EH (cell line): Measurements from ENCODE around the gene PDILT.
"Not testable (repeated sequence)": the region's sequence is repeated elsewhere in the genome, so short reads cannot be mapped to it uniquely, and the experiment has no call there.

Experiments
- DNase-seq: peaks from one replicate; pipeline ENCODE4 v3.0.0-alpha.2; 2015; ENCODE audit warnings: low read depth

PDILT gene

GRCh38 chr16:20404637-20405036 is at the start of gene PDILT:
Gene PDILT, minus strand, starts transcription at chr16:20404737. Its CDS starts 5,437 bp downstream, at chr16:20399300.
- DNase-seq = no peak

- DNase-seq = not testable (repeated sequence)
These were observed 49.1 kb upstream of the PDILT start for GRCh38 chr16:20453633-20454032.

DNA sequence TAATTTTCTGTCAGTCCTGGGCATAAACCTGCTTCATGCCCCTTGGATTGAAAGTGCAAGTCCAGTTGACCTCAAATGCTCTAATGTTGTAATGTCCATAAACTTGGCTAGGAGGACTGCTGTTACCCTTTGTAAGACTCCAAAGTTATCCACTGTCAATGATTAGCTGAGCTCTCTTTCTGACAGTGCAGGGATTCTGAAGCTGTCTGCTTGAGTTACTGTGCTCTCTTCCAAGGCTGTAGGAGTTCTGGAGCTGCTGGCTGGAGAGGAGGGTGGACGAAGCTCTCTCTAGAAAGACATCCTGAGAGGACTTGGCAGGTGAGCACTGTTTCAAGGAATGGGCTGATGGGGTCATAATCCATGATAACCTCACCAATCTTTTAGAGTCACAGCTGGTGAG is 46.8 kb upstream of the PDILT start, which contains the start of gene ACSM2A:
Gene ACSM2A (plus strand): TSS at position 158 of the 400 bp plus-strand sequence. CDS start 8,594 bp downstream, outside the sequence.
- DNase-seq = not testable (repeated sequence)

DNA sequence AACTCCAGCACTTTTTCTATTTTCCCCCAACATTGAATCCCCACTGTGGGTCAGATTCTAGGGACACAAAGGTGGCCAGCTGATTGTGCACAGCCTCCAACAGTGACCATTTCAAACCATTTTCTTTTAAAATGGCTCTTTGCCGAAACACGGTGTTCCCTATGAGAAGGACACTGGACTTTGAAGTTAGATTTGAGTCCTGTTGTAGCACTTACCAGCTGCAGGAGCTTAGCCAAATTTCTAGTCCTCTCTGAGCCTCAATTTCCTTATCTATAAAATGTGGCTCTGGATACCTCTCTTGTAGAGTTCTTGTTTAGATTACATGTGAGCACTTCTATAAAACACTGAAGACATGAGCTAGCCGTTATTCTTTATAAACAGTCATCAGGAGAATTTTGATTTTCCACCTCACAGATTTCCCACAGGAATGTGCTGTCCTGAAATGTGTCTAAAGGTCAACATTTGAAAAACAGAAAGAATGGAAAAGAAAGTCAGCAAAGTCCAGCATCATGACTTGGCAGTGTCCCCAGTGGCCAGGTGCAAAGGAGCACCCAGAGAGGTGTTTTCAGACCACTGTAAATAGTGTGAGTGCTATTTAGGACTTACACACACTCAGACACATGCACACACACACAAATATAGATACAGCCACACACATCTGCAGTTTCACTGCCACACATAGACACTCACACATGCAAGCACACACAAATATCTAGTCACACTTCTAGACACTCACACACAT is 42.3 kb upstream of the PDILT start:
- DNase-seq = not testable (repeated sequence)

DNA sequence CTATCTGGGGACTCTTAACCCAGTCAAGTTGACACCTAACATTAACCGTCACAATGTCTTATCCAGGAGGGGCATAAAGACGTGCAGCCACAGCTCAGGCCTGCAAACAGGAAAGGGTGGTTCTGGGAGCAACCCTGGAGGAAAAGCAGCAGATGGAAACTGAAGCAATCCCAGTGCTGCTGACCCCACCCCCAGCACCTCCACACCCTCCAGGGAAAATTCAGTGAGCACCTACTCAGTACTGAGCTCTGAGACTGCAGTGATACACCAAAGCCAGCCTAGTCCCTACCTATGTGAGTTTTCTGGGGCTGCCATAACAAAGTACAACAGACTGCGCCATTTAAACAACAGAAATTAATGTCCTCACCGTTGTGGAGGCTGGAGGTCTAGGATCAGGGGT is 37.3 kb upstream of the PDILT start:
- DNase-seq = not testable (repeated sequence)

DNA sequence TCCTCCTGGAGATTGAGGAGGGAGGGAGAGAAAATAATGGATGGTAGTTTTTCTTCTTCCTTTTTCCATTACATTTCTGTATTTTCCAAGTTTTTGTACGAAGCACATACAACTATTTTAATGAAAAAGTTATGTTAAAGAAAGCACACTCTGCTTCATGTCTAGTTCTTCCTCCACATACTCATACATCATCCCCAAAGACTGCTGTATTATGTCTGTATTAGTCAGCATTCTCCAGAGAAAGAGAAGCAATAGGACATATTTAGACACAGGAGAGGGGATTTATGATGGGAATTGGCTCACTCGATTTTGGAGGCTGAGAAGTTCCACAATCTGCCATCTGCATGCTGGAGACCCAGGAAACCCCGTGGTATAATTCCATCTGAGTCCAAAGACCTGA is 36.7 kb upstream of the PDILT start:
- DNase-seq = peak; percentile 17

DNA sequence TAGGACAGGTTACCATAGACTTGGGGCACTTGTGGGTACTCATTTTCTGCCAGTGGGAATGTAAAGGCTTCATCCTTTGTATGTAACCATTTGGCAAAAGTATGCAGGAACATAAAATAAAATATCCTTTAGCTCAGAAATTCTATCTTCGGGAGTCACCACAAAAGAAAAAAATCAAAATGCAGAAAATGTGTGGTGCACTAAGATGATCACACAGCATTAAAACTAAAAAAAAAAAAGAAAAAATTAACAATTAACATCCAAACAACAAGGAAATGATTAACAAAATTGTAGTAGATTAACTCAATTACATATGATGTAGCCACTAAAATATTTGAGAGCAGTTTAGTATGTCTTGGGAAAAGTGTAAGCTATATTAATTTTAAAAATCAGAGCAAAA is 36.2 kb upstream of the PDILT start:
- not testable (repeated sequence) for DNase-seq

GRCh38 chr16:20439820-20440231 is 35.3 kb upstream of the PDILT start:
- DNase-seq = not testable (repeated sequence)

DNA sequence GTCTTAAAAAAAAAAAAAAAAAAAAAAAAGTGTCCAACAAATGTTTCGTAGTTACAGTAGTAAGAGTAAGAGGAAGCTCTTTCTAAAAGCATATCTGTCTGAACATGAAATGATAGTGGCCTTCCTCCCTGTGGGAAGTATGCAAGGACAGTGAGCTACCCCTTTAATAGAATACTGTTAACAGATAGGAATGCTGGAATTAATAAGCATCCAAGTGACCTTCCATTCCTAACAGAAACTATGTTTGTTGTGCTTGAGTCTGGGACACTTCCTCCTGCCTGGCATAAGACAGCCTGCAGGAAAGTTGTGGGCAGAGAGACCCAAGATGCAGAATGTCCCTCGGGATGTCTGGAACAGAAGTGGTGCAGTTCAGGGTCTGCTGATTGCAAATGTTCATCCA is 34.4 kb upstream of the PDILT start:
- DNase-seq = not testable (repeated sequence)

DNA sequence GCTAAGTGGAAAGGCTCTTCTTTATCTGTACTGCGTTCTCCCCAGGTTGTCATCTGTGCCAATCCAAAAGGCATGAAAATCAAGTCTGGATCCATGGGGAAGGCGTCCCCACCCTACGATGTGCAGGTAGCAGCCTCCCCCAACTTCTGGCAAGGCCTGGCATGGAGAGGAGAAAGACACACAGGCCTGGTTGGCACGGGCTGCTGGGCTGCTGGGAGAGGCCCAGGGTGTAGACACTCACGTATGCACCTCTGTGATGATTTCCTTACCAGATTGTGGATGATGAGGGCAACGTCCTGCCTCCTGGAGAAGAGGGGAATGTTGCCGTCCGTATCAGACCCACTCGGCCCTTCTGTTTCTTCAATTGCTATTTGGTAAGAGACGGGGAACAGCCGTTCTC is 26.4 kb upstream of the PDILT start:
- DNase-seq = no peak

DNA sequence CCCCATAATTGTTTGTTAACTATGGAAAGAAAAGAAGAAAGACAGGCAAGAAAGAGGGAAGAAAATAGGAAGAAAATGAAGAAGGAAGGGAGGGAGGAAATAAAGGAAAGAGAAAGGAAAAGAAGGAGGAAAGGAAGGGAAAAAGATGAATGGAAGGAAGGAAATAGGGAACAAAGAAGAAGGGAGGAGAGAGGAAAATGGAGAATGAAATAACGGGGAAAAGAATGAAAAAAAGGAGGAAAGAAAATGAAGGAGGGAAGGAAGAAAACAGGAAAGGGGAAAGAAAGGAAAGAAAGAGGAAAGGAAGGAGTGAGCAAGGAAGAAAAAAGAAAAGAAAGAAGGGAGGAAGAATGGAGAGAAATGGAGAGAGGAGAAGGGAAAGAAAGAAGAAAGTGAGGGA is 25.9 kb upstream of the PDILT start:
- DNase-seq = not testable (repeated sequence)

DNA sequence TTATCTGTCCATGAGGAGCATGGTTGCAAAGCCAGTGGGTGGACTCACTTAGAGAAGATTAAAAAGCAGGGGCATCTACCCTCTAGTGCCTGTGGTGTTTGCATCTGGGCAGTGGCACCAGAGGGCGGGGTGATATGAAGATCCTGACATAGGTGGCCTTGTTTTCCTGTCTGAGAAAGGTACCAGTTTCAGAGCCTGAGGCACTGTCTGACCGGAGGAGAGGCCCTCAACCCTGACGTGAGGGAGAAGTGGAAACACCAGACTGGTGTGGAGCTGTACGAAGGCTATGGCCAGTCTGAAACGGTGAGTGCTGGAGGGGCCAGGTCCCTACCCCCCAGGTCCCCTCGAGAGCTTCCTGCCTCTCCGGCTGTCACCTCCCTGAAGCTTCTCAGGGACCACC is 25.0 kb upstream of the PDILT start:
- not testable (repeated sequence) for DNase-seq

DNA sequence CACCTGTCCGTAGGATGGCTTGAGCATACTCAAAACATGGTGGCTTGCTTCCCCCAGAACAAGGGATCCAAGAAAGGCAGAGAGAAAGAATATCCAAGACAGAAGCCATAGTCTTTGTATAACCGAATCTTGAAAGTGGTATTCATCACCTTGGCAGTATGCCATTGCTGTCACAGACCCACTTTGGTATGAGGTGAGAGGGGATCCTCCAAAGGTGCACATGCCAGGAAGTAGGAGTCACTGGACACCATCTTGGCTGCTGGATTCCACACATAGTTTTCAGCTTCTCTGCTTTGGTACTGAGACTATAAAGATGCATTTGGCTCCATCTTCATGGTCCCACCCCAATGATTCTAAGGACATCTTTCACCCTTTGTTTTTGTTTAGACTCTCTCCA is 22.9 kb upstream of the PDILT start:
- peak; percentile 4 for DNase-seq

DNA sequence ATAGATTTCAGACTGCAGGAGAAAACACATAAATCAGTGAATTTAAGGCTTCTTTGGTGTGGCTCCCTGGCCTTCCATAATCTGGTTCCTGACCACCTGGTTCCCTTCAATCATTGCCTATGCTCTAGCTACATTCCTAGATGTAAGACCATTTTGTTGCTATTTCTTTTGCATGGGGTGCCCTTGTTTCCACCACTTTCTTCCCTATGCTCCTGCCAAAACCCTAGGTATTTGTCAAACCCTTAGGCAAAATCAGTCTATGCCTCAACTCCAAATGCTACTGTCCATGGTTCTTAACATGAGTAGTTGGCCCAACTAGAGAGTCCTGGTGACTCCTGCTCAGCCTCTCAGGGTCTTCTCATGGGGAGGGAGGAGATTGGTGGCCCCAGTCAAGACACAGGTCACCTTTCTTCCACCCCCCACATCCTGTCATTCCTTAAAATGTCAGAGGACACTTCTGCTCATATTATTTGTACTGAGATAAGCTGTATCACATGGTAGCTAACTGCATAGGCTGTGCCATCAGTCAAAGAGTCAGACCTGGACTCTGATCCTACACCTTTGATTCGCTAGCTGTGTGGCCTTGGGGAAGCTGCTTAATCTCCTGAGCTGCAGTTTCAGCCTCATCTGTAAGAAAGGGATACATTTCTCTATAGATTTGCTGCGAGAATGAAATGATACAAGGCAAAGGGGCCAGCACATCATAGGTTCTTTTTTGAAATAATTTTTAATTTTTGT is 19.8 kb upstream of the PDILT start:
- no peak for DNase-seq

DNA sequence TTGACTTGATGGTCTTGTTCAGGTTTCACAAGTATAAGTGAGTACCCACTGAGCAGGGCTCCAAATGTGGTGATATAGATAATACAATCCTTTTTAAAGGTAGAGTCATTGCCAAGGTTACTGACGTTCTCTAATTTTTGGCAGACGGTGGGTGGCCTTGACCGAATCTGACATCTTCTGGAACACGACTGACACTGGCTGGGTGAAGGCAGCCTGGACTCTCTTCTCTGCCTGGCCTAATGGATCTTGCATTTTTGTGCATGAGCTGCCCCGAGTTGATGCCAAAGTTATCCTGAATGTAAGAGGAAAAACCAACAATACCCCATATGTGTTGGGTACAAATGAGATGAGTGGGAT is 19.2 kb upstream of the PDILT start:
- not testable (repeated sequence) for DNase-seq

GRCh38 chr16:20421748-20422147 is 17.2 kb upstream of the PDILT start:
- not testable (repeated sequence) for DNase-seq

DNA sequence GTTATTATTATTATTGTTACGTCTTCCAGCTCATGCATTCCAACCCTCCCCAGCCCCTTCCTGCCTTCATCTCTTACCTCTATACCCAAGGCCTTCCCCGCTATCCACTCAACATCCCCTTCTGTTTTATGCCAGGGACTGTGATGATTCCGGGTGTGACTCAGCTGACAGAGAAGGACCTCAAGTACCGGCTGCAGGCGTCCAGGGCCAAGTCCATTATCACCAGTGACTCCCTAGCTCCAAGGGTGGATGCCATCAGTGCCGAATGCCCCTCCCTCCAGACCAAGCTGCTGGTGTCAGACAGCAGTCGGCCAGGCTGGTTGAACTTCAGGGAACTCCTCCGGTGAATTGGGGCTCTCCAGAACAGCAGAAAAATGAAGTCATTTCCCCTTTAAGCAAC is 14.6 kb upstream of the PDILT start:
- not testable (repeated sequence) for DNase-seq

GRCh38 chr16:20415541-20415940 is 11.0 kb upstream of the PDILT start:
- peak; percentile 52 for DNase-seq

- DNase-seq = no peak
These were observed 6.5 kb upstream of the PDILT start for GRCh38 chr16:20411055-20411454.

GRCh38 chr16:20410121-20410723 is 5.7 kb upstream of the PDILT start:
- DNase-seq = peak; percentile 46

DNA sequence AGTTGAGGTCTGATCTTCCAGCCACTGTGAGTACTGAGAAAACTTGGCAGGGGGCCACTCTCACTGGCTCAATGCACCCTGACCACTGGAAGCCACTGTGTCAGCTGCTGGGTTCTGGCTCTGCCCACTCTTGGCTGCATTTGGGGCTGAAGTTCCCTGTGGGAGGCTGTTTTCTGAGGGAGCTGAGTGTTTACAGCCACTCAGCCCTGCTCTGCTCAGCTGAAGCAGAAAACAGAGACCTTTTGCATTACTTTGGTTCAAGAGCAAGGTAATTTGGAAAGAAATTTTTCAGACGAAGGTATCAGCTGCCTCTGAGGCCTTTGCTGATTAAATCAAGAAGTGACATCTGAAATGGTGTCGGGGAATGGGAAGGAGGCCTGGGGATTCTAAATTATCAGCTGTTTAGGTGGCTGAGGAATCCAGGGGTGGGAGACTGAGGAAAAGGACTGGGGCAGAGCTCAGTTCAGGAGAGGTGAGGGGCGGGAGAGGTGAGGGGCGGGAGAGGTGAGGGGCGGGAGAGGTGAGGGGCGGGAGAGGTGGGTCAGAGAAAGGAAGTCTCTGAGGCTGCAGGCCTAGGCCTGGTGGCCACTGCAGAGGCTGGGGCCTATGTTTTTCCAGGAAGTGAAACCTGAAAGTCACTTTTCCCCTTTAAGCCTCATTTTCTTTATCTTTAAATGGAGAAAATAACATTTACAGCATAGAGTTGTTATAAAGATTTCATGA is 5.0 kb upstream of the PDILT start, which contains the start of gene ACSM5:
Gene ACSM5 (plus strand): TSS at position 137 of the 723 bp plus-strand sequence. CDS start 1,951 bp downstream, outside the sequence.
- peak; percentile 33 for DNase-seq

- no peak for DNase-seq
These were observed 1.9 kb downstream of the PDILT start for GRCh38 chr16:20402651-20403050.
